ENCODE results near the gene SUSD3.

The SUSD3 gene

GRCh38 chr9:93030642-93031628 is 27.6 kb upstream of the SUSD3 start:
- Histone ChIP-seq H3K27me3 (ENCODE audit: insufficient read depth, poor library complexity, severe bottlenecking) (no peaks in the 10 kb centered on the region), H3K4me3 (replicated peaks; ENCODE audit: insufficient read depth, low read length) (no peak overlapping the region), H3K27ac (replicated peaks) (peak overlapping the region; percentile 53; the same call in 1 of the 2 replicates)
- DNase-seq (ENCODE audit: low read depth in 1 of 2, low spot score in 1 of 2), result no peak
- TF ChIP-seq, protein P1, sequence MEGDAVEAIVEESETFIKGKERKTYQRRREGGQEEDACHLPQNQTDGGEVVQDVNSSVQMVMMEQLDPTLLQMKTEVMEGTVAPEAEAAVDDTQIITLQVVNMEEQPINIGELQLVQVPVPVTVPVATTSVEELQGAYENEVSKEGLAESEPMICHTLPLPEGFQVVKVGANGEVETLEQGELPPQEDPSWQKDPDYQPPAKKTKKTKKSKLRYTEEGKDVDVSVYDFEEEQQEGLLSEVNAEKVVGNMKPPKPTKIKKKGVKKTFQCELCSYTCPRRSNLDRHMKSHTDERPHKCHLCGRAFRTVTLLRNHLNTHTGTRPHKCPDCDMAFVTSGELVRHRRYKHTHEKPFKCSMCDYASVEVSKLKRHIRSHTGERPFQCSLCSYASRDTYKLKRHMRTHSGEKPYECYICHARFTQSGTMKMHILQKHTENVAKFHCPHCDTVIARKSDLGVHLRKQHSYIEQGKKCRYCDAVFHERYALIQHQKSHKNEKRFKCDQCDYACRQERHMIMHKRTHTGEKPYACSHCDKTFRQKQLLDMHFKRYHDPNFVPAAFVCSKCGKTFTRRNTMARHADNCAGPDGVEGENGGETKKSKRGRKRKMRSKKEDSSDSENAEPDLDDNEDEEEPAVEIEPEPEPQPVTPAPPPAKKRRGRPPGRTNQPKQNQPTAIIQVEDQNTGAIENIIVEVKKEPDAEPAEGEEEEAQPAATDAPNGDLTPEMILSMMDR (IDR thresholded peaks at IDR 0.05; ENCODE audit: insufficient read depth, low read length), result no peak
- TF ChIP-seq, protein P2, sequence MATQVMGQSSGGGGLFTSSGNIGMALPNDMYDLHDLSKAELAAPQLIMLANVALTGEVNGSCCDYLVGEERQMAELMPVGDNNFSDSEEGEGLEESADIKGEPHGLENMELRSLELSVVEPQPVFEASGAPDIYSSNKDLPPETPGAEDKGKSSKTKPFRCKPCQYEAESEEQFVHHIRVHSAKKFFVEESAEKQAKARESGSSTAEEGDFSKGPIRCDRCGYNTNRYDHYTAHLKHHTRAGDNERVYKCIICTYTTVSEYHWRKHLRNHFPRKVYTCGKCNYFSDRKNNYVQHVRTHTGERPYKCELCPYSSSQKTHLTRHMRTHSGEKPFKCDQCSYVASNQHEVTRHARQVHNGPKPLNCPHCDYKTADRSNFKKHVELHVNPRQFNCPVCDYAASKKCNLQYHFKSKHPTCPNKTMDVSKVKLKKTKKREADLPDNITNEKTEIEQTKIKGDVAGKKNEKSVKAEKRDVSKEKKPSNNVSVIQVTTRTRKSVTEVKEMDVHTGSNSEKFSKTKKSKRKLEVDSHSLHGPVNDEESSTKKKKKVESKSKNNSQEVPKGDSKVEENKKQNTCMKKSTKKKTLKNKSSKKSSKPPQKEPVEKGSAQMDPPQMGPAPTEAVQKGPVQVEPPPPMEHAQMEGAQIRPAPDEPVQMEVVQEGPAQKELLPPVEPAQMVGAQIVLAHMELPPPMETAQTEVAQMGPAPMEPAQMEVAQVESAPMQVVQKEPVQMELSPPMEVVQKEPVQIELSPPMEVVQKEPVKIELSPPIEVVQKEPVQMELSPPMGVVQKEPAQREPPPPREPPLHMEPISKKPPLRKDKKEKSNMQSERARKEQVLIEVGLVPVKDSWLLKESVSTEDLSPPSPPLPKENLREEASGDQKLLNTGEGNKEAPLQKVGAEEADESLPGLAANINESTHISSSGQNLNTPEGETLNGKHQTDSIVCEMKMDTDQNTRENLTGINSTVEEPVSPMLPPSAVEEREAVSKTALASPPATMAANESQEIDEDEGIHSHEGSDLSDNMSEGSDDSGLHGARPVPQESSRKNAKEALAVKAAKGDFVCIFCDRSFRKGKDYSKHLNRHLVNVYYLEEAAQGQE (IDR thresholded peaks at IDR 0.05; ENCODE audit: insufficient replicate concordance, low read depth), result no peak
- TF ChIP-seq GABPA (IDR thresholded peaks at IDR 0.05; ENCODE audit: low read depth) (no peak), POLR2AphosphoS5 (IDR thresholded peaks at IDR 0.05; ENCODE audit: low read depth) (no peak), SPI1 (IDR thresholded peaks at IDR 0.05; ENCODE audit: borderline replicate concordance, low read depth) (no peak)

DNA sequence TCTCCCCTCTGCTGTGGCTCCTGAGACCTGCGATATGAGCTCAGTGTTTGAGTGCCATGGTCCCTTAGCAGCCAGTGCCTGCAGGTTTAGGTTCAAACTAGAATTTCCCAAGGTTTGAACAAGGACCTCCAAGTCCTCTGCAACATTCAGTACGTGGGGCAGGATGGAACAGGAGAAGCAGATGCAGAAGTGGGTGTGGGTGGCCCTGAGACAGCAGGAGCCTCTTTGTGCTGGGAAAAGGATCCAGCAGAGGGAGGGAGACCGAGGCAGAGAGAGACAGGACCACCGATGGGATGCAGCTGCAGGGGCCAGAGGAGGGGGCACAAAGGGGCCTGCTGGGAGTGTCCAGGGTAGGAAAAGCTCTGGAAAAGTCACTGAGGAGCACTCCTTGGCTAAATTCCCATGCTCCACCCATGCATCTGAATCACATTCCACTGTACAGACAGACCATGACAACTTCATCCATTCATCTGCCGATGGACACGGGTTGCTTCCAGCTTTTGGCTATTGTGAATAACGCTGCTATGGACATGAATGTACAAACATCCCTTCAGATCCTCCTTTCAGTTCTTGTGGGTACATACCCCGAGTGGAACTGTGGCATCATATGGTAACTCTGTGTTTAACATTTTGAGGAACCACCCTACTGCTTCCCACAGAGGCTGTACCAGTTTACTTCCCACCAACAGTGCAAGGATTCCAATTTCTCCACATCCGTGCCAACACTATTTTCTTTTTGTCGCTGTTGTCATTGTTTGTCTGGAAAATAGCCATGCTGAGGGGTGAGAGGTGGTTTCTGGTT is 26.7 kb upstream of the SUSD3 start:
- H3K27ac ChIP-seq (replicated peaks), result peak overlapping the region; percentile 53
- H3K27me3 ChIP-seq (ENCODE audit: insufficient read depth, poor library complexity, severe bottlenecking), result no peaks in the 10 kb centered on the region
- peak in 1 of 2 experiments; percentile 67 for DNase-seq (ENCODE audit: low read depth in 1 of 2, low spot score in 1 of 2)
- no peak overlapping the region for H3K4me3 ChIP-seq (replicated peaks; ENCODE audit: insufficient read depth, low read length)
- TF ChIP-seq, protein P1 (IDR thresholded peaks at IDR 0.05; ENCODE audit: insufficient read depth, low read length), result no peak
- peak; percentile 19; the same call in 1 of the 2 replicates for TF ChIP-seq SPI1 (IDR thresholded peaks at IDR 0.05; ENCODE audit: borderline replicate concordance, low read depth)

- no peak for DNase-seq (ENCODE audit: low read depth in 1 of 2, low spot score in 1 of 2)
- H3K27me3 ChIP-seq (ENCODE audit: insufficient read depth, poor library complexity, severe bottlenecking), result no peaks in the 10 kb centered on the region
- no peak overlapping the region for H3K4me3 ChIP-seq (replicated peaks; ENCODE audit: insufficient read depth, low read length)
- TF ChIP-seq POLR2AphosphoS5 (IDR thresholded peaks at IDR 0.05; ENCODE audit: low read depth), result no peak
- no peak for TF ChIP-seq GABPA (IDR thresholded peaks at IDR 0.05; ENCODE audit: low read depth)
- TF ChIP-seq, protein P2 (IDR thresholded peaks at IDR 0.05; ENCODE audit: insufficient replicate concordance, low read depth), result no peak
- TF ChIP-seq SPI1 (IDR thresholded peaks at IDR 0.05; ENCODE audit: borderline replicate concordance, low read depth), result no peak
- TF ChIP-seq, protein P1 (IDR thresholded peaks at IDR 0.05; ENCODE audit: insufficient read depth, low read length), result no peak
- H3K27ac ChIP-seq (replicated peaks), result no peak overlapping the region; the same call in 1 of the 2 replicates
Measured at GRCh38 chr9:93032545-93032944, 26.0 kb upstream of the SUSD3 start.

Data from HL-60 (cell line).